Kidney epithelial cell (primary cell): ENCODE data around the gene HCFC1. TPM values are rescaled to one million over a fixed set of nuclear protein-coding genes. Genes with fewer than 3 reads are reported as not detected.

Source experiments
- DNase-seq: peaks from one replicate; pipeline ENCODE4 v3.0.0-alpha.2; 2010; ENCODE audit warnings: low read depth
- H3K27me3 ChIP-seq: 2 replicates; pipeline ENCODE4 v1.6.0; 2011; ENCODE audit warnings: low read length; ENCODE audit not compliant: control insufficient read depth, insufficient read depth
- H3K36me3 ChIP-seq: 2 replicates; pipeline ENCODE4 v1.5.1; 2011; ENCODE audit warnings: low read length; ENCODE audit not compliant: control insufficient read depth, insufficient read depth
- H3K4me3 ChIP-seq: 2 replicates; pipeline ENCODE4 v1.5.1; 2011; ENCODE audit warnings: low read depth, mild to moderate bottlenecking, control low read depth, low read length
- total RNA-seq: library from RNA; depleted of rRNA; stranded (reverse); fragments of >200 nt; gene quantifications from 2 replicates; pipeline ENCODE4 v1.2.3, GENCODE V29; 2015
- TF ChIP-seq, protein P1 (sequence below): IDR thresholded peaks from 2 replicates; pipeline ENCODE4 v1.5.1; 2011; ENCODE audit warnings: mild to moderate bottlenecking, moderate library complexity, low read length, control low read depth, inconsistent platforms; ENCODE audit not compliant: insufficient read depth, poor library complexity, severe bottlenecking

Gene HCFC1
- total RNA-seq, 1 donor from 2014 or later: 56.2 TPM

DNA sequence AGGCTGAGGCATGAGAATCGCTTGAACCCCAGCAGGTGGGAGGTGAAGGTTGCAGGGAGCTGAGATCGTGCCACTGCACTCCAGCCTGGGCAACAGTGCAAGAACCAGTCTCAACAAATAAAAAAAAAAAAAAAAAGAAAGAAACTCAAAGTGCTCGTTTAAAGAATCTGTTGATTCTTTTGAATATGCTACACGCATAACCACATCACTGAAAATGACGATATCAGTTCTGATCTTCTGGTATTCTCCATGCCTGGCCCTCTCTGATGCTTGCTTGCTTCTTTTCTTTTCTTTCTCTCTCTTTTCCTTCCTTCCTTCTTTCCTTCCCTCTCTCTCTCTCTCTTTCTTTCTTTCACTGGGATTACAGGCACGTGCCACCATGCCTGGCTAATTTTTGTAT is 59.8 kb downstream of the HCFC1 start:
- Histone ChIP-seq H3K27me3 (no peaks in the 10 kb centered on the region), H3K36me3 (no peaks in the 10 kb centered on the region), H3K4me3 (no peak overlapping the region)
- no peak for DNase-seq
- TF ChIP-seq, protein P1, sequence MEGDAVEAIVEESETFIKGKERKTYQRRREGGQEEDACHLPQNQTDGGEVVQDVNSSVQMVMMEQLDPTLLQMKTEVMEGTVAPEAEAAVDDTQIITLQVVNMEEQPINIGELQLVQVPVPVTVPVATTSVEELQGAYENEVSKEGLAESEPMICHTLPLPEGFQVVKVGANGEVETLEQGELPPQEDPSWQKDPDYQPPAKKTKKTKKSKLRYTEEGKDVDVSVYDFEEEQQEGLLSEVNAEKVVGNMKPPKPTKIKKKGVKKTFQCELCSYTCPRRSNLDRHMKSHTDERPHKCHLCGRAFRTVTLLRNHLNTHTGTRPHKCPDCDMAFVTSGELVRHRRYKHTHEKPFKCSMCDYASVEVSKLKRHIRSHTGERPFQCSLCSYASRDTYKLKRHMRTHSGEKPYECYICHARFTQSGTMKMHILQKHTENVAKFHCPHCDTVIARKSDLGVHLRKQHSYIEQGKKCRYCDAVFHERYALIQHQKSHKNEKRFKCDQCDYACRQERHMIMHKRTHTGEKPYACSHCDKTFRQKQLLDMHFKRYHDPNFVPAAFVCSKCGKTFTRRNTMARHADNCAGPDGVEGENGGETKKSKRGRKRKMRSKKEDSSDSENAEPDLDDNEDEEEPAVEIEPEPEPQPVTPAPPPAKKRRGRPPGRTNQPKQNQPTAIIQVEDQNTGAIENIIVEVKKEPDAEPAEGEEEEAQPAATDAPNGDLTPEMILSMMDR: no peak

DNA sequence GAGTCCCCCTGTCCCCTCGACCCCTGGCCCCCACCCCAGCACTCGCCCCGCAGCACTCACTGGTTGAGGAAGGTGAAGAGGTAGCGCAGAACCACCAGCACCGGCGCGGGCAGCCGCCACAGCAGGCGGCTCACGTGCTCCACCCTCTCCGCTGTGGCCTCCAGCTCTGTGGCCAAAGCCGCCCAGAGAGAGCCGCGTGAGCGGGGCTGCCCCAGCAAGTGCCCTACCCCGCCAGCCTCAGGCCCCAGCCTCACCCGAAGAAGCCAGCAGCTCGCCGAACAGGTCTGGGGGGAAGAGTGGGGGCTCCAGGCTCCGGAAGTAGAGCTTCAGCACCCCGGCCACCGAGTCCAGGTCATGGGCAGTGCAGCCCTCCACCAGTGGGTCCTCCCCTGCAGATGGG is 61.2 kb downstream of the HCFC1 start:
- Histone ChIP-seq H3K4me3 (no peak overlapping the region), H3K27me3 (no peaks in the 10 kb centered on the region), H3K36me3 (no peaks in the 10 kb centered on the region)
- DNase-seq: no peak
- TF ChIP-seq, protein P1: no peak

DNA sequence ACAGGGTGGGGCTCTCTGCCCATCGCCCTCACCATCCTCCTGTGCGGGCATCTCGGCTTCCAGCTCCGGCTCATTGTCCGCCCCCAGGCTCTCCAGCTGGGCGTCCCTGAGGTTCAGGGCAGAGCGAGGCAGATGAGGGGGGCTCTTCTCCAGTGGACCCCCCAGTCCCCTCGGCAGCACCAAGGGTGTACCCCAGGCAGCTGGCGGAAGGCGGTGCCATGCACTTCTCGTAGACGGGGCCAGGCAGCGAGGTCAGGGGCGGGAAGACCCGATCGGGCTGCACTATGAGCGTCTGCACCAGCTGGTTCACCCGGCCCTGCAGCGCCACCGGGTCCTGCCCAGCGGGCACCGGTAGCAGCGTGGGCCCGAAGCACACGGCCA is 61.6 kb downstream of the HCFC1 start:
- H3K4me3 ChIP-seq: no peak overlapping the region
- no peaks in the 10 kb centered on the region for H3K36me3 ChIP-seq
- no peaks in the 10 kb centered on the region for H3K27me3 ChIP-seq
- TF ChIP-seq, protein P1: no peak
- no peak for DNase-seq

DNA sequence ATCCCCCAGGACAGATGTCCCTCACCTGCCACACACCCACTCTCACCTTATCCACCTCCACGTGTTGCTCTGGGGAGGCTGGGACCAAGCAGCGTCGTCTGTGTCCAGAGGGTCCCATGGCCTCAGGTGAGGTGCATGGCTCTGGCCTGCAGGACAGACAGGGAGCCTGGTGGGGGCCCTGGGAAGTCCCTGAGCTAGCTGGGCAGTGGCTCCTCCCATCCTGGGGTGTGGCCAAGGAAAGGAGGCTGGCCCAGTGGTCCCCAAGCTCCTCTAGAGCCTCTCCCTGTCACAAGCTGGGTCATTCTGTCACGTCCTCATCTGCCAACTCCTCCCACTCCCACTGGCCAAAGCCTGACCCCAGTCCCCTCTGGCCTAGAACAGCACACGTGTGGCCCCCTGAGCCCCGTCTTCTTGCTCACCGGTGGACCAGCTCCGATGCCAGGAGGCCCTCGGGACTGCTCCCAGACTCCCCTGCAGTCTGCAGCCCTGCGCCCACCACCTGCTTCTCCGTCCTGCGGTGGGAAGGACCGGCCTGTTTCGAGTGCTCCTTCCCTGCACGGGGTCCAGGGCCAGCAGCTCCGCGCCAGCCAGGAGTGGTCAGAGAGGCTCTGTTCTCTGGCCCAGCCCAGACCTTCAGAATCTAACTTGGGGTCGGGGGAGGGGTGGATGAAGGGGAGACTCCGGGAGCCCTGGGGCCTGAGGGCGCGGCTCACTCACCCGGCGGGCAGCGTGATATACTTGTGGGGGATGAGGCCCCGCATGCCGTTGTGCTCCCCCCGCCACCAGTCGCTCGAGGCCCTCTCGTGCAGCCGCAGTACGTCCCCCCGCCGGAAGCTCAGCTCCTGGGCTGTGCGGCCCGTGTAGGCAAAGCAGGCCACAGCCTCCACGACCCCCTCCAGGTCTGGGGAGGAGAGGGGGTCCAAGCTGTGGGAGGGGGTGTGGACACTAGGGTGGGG is 62.3 kb downstream of the HCFC1 start:
- DNase-seq: no peak
- Histone ChIP-seq H3K4me3 (no peak overlapping the region), H3K27me3 (no peaks in the 10 kb centered on the region), H3K36me3 (no peaks in the 10 kb centered on the region)
- TF ChIP-seq, protein P1: no peak

DNA sequence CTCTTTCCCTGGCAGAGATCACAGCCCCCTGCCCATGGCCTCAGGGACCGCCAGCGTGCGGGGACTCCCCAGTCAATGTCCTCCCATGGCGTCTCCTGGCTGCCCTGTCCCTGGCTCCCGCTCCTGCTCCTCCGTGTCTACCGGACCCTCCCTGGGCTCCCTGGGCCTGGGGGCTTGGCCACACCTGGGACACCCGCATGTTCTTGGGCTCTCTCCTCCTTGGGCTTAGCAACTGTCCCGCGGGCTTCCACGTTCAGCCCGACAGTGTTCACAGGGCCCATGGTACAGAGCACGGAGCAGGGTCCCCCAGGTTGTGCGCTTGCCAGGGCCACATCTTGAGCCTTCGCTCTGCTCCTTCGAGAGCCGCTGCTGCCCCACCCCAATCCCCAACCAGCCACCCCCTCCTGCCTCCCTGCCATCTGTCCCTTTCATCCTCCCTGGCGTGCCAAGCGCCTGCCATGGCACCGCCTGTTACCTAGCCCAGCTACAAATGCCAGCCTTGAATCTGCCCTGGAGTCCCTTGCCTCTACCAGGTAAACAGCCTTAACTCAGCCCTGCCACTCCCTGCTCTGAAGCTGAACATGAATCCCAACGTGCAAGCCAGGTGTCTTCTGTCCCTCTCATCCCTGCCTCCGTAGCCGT is 63.3 kb downstream of the HCFC1 start:
- no peak overlapping the region for H3K4me3 ChIP-seq
- no peaks in the 10 kb centered on the region for H3K27me3 ChIP-seq
- TF ChIP-seq, protein P1: no peak
- no peaks in the 10 kb centered on the region for H3K36me3 ChIP-seq
- no peak for DNase-seq
